K562 (cell line): Measurements from ENCODE around the gene OR13C8. TPM values are rescaled to one million over a fixed set of nuclear protein-coding genes. Genes with fewer than 3 reads are reported as not detected.

Experiments
- ATAC-seq: fragments of 200-7000 bp; cut with Tn5 transposase; 3 replicates; pipeline ENCODE4 v1.9.1; 2020; ENCODE audit warnings: moderate library complexity
- BruUV-seq: library from RNA; stranded (reverse); fragments of 400-500 nt; replicated peaks from 2 replicates; lab custom pipeline; 2021; lab: Mats Ljungman, UMichigan
- CTCF ChIA-PET: fragments of 300-600 bp; formaldehyde crosslinking; extraction: SDS; loops from one replicate; lab custom pipeline; 2021; ENCODE audit warnings: low intra/inter-chr PET ratio; lab: Yijun Ruan, JAX
- POLR2A ChIA-PET: fragments of 300-600, 350-650 bp; sonication (Branson Sonifier 250); formaldehyde crosslinking; extraction: SDS; loops from one replicate; lab custom pipeline; 2021; ENCODE audit warnings: antibody characterized with exemption, inconsistent platforms; lab: Yijun Ruan, JAX
- DNase-seq, 4 experiments: peaks; one replicate each; pipeline versions ENCODE4 v3.0.0 to v3.0.0-alpha.2; 2011 to 2018; ENCODE audit warnings: low spot score in 3 of 4, mixed read lengths in 3 of 4; ENCODE audit errors: extremely low read depth in 1 of 4
- FAIRE-seq: peaks from 2 replicates; lab custom pipeline; 2011; peaks lifted over from hg19 to GRCh38; lab: Jason Lieb, UNC
- H2AFZ ChIP-seq: 2 replicates; pipeline ENCODE4 v1.6.0; 2011; ENCODE audit warnings: low read depth, low read length, control low read depth, inconsistent platforms
- H3K27ac ChIP-seq: fragments of 200-600 bp; 3 replicates; pipeline ENCODE4 v1.8.0; 2011; ENCODE audit warnings: low read depth, mild to moderate bottlenecking, control low read depth, inconsistent platforms, low read length, moderate library complexity, mixed read lengths; ENCODE audit errors: extremely low read depth
- H3K27me3 ChIP-seq, 2 experiments: fragments of 300-600 bp in 1 of 2; 2 replicates in 1 of 2; 3 replicates in 1 of 2; pipeline versions ENCODE4 v1.6.0 to v1.8.0; 2011; ENCODE audit warnings: inconsistent platforms in 2 of 2, low read length in 2 of 2, mild to moderate bottlenecking in 1 of 2, mixed read lengths in 1 of 2, moderate library complexity in 1 of 2; ENCODE audit not compliant: control insufficient read depth in 2 of 2, insufficient read depth in 2 of 2
- H3K36me3 ChIP-seq: fragments of 300-600 bp; 3 replicates; pipeline ENCODE4 v1.8.0; 2011; ENCODE audit warnings: mild to moderate bottlenecking, low read length, inconsistent platforms; ENCODE audit not compliant: control insufficient read depth, insufficient read depth
- H3K4me1 ChIP-seq, 2 experiments: fragments of 200-600 bp in 1 of 2; replicated peaks in 1 of 2; 2 replicates in 1 of 2; 3 replicates in 1 of 2; pipeline versions ENCODE4 v1.5.1 to v1.8.0; 2011; ENCODE audit warnings: inconsistent platforms in 2 of 2, low read length in 2 of 2, mild to moderate bottlenecking in 1 of 2, mixed read lengths in 1 of 2, moderate library complexity in 1 of 2; ENCODE audit not compliant: control insufficient read depth in 2 of 2, insufficient read depth in 2 of 2
- H3K4me2 ChIP-seq: 2 replicates; pipeline ENCODE4 v1.6.1; 2011; ENCODE audit warnings: low read length, control low read depth, inconsistent platforms, mixed read lengths; ENCODE audit not compliant: insufficient read depth
- H3K4me3 ChIP-seq: fragments of 200-600 bp; sonication (generic), shearing (Covaris generic); 2 replicates; pipeline ENCODE4 v1.5.1; 2016; ENCODE audit warnings: control low read depth, inconsistent platforms
- H3K79me2 ChIP-seq: fragments of 200-600 bp; 3 replicates; pipeline ENCODE4 v1.8.0; 2011; ENCODE audit warnings: low read length, inconsistent platforms; ENCODE audit not compliant: control insufficient read depth, insufficient read depth
- H3K9ac ChIP-seq, 2 experiments: 2 replicates each; pipeline versions ENCODE4 v1.6.0 to v1.6.1; 2011; ENCODE audit warnings: low read depth in 2 of 2, low read length in 2 of 2, control low read depth in 1 of 2, inconsistent platforms in 1 of 2, mild to moderate bottlenecking in 1 of 2, mixed read lengths in 1 of 2; ENCODE audit not compliant: insufficient read depth in 1 of 2
- H3K9me1 ChIP-seq: one replicate; pipeline ENCODE4 v1.6.0; 2011; ENCODE audit warnings: inconsistent platforms, mild to moderate bottlenecking, low read length, moderate library complexity; ENCODE audit not compliant: control insufficient read depth, insufficient read depth
- H3K9me3 ChIP-seq: replicated peaks from 2 replicates; pipeline ENCODE4 v1.5.1; 2011; ENCODE audit warnings: low read depth, low read length, inconsistent platforms; ENCODE audit not compliant: control insufficient read depth, insufficient read depth
- H4K20me1 ChIP-seq: replicated peaks from 2 replicates; pipeline ENCODE4 v1.6.1; 2011; ENCODE audit warnings: low read length, inconsistent platforms, mixed read lengths; ENCODE audit not compliant: control insufficient read depth, insufficient read depth
- CSDE1 ChIP-seq, 2 experiments: fragments of 450-650 bp; IDR thresholded peaks; 2 replicates each; pipeline ENCODE4 v1.6.1; 2016; ENCODE audit warnings: mild to moderate bottlenecking in 1 of 2
- KLF6 ChIP-seq: fragments of 250-450 bp; sonication (Bioruptor Pico); IDR thresholded peaks from 2 replicates; pipeline ENCODE4 v1.4.0; 2020; ENCODE audit warnings: mild to moderate bottlenecking, moderate library complexity, borderline replicate concordance
- PTBP1 ChIP-seq: fragments of 200-400 bp; formaldehyde crosslinking; IDR thresholded peaks from 2 replicates; pipeline ENCODE4 v1.6.1; 2017; ENCODE audit warnings: low read depth, low read length
- XRCC3 ChIP-seq: fragments of 450-650 bp; IDR thresholded peaks from 2 replicates; pipeline ENCODE4 v1.6.1; 2017; ENCODE audit warnings: mild to moderate bottlenecking, moderate library complexity
- ZFP36 ChIP-seq: fragments of 150-350 bp; IDR thresholded peaks from 2 replicates; pipeline ENCODE4 v1.6.1; 2018; ENCODE audit warnings: low read length, low read depth; ENCODE audit not compliant: partially characterized antibody
- WGBS: fragments of 100-300 bp; shearing (Covaris generic); methylation state at CpG from one replicate; pipeline ENCODE4 v1.1.6; 2016; ENCODE audit warnings: low coverage, mixed read lengths; ENCODE audit not compliant: insufficient coverage; ENCODE audit errors: missing lambda C conversion rate; 5-methylcytosine and 5-hydroxymethylcytosine counted together
- in situ Hi-C: fragments of 300-500 bp; cut with MboI; formaldehyde crosslinking; loops from 4 replicates; pipeline ENCODE4 v1.15.0; 2018; ENCODE audit warnings: inconsistent platforms, mixed read lengths
- intact Hi-C: fragments of 100-400 bp; cut with micrococcal nuclease; formaldehyde crosslinking; loops from 2 replicates; pipeline ENCODE4 v1.14.2; 2022
- polyA plus RNA-seq, 8 experiments: library from polyadenylated mRNA; depleted of rRNA in 4 of 8; stranded (reverse) in 5 of 8; unstranded in 3 of 8; fragments of >200 nt; fragmentation: Nextera tagmentation in 2 of 8; fragmentation: Illumina TruSeq in 1 of 8; extraction: Ambion mirVana in 2 of 8; extraction: Trizol in 1 of 8; gene quantifications; 2 replicates each; pipeline versions ENCODE4 v1.2.1 to v1.2.3, GENCODE V29; 2011 to 2014; ENCODE audit warnings: inconsistent platforms in 1 of 8, missing spikeins in 1 of 8
- total RNA-seq, 7 experiments: library from RNA; depleted of rRNA in 6 of 7; stranded (reverse); fragments of >200 nt in 6 of 7; fragmentation: Illumina TruSeq in 2 of 7; extraction: Trizol in 2 of 7; gene quantifications; 2 replicates each; pipeline versions ENCODE4 v1.2.1 to v1.2.3, GENCODE V29; 2011 to 2021; ENCODE audit warnings: low replicate concordance in 1 of 7
- TF ChIP-seq, protein P1 (sequence below): fragments of 250-450 bp; sonication (Bioruptor Pico); IDR thresholded peaks from 2 replicates; pipeline ENCODE4 v1.4.0; 2020; ENCODE audit warnings: mild to moderate bottlenecking, moderate library complexity

Gene OR13C8
- total and polyA plus RNA-seq, 9 of the 15 experiments (the other 6 are each of a cell fraction or from before 2014, with no cell fraction given), result not detected

DNA sequence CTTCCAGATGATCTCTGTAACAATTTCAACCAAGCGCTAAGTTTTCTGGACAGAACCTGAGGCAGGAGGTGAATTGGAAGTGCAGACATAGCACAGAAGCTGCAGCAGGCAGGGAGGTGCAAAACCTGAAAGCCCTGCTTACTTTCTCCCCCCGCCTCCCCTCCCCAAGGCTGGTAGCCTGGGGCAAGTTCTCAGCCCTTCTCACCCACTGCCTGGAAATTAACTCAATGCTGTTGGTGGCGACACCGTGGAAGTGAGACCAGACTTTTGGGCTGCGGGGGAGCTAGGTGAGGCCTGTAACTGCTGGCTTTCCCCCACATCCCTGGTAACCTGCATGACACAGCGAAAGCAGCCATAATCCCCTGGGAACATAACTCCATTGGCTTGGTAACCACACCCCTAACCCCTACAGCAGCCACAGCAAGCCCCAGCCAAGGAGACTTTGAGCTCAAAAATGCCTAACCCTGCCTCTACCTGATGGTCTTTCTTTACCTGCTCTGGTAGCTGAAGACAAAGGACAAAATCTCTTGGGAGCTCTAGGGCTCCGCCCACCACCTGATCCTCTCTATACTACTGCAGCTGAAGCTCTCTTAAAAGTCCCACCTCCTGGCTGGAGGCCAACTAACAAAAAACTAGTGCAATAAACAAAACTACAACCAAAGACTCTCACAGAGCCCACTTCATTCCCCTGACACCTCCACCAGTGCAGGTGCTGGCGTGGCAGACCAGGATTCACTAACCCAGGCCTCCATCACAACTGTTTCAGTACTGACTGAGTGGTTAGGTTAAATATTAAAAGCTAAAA, 11.9 kb upstream of the OR13C8 start:
- WGBS, result 2% methylated on average over 8 of the region's 8 CpGs
- H3K36me3 ChIP-seq, result no peaks in the 10 kb centered on the region
- ChIA-PET CTCF (no interaction called here), POLR2A (no interaction called here)
- no peak overlapping the region for H2AFZ ChIP-seq
- FAIRE-seq, result no peak
- no peak overlapping the region for H3K4me2 ChIP-seq
- H3K9me1 ChIP-seq, result no peaks in the 10 kb centered on the region
- H3K4me1 ChIP-seq, result no peaks in the 10 kb centered on the region
- TF ChIP-seq, protein P1, sequence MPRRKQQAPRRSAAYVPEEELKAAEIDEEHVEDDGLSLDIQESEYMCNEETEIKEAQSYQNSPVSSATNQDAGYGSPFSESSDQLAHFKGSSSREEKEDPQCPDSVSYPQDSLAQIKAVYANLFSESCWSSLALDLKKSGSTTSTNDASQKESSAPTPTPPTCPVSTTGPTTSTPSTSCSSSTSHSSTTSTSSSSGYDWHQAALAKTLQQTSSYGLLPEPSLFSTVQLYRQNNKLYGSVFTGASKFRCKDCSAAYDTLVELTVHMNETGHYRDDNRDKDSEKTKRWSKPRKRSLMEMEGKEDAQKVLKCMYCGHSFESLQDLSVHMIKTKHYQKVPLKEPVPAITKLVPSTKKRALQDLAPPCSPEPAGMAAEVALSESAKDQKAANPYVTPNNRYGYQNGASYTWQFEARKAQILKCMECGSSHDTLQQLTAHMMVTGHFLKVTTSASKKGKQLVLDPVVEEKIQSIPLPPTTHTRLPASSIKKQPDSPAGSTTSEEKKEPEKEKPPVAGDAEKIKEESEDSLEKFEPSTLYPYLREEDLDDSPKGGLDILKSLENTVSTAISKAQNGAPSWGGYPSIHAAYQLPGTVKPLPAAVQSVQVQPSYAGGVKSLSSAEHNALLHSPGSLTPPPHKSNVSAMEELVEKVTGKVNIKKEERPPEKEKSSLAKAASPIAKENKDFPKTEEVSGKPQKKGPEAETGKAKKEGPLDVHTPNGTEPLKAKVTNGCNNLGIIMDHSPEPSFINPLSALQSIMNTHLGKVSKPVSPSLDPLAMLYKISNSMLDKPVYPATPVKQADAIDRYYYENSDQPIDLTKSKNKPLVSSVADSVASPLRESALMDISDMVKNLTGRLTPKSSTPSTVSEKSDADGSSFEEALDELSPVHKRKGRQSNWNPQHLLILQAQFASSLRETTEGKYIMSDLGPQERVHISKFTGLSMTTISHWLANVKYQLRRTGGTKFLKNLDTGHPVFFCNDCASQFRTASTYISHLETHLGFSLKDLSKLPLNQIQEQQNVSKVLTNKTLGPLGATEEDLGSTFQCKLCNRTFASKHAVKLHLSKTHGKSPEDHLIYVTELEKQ, result no peak
- TF ChIP-seq CSDE1 (IDR thresholded peaks at IDR 0.05) (no peak), ZFP36 (peak; percentile 33), XRCC3 (no peak), PTBP1 (no peak), KLF6 (CRISPR knock-in tag) (no peak)
- H3K27me3 ChIP-seq, result no peaks in the 10 kb centered on the region
- H3K9ac ChIP-seq, result no peak overlapping the region
- no peak for ATAC-seq
- H3K79me2 ChIP-seq, result no peaks in the 10 kb centered on the region
- no peaks in the 10 kb centered on the region for H4K20me1 ChIP-seq
- H3K27ac ChIP-seq, result no peak overlapping the region
- no TSS peak for BruUV-seq
- in situ Hi-C loops, result no loop called here
- DNase-seq, result no peak
- H3K9me3 ChIP-seq, result no peaks in the 10 kb centered on the region; the same call in 1 of the 2 replicates
- H3K4me3 ChIP-seq, result no peak overlapping the region
- intact Hi-C loops, result no loop called here
